ENCODE data around the gene PADI2. TPM values are rescaled to one million over a fixed set of nuclear protein-coding genes. Genes with fewer than 3 reads are reported as not detected.

The PADI2 gene
- total and polyA plus RNA-seq, 9 of the 15 experiments (the other 6 are each of a cell fraction or from before 2014, with no cell fraction given), result 0.01 to 0.11 (median 0.01) TPM; not detected in 5

- no peak overlapping the region for H2AFZ ChIP-seq (ENCODE audit: low read depth, low read length)
- no TSS peak for BruUV-seq (replicated peaks)
- H3K9ac ChIP-seq (ENCODE audit: insufficient read depth in 1 of 2, low read depth in 2 of 2, low read length in 2 of 2), result no peak overlapping the region
- intact Hi-C loops (cut with micrococcal nuclease), result no loop called here
- WGBS (ENCODE audit: insufficient coverage, low coverage, missing lambda C conversion rate), result 0% methylated on average over 5 of the region's 5 CpGs
- H3K27ac ChIP-seq (ENCODE audit: extremely low read depth, low read depth, low read length), result no peak overlapping the region
- ChIA-PET CTCF (ENCODE audit: low intra/inter-chr PET ratio) (no interaction called here), POLR2A (no interaction called here)
- FAIRE-seq (no peak), DNase-seq (ENCODE audit: extremely low read depth in 1 of 4, low spot score in 3 of 4) (no peak), ATAC-seq (no peak)
- H3K9me1 ChIP-seq (ENCODE audit: control insufficient read depth, insufficient read depth, low read length), result no peaks in the 10 kb centered on the region
- no peaks in the 10 kb centered on the region for H3K79me2 ChIP-seq (ENCODE audit: control insufficient read depth, insufficient read depth, low read length)
- no peak overlapping the region for H3K4me3 ChIP-seq
- in situ Hi-C loops (cut with MboI), result no loop called here
- H3K9me3 ChIP-seq (replicated peaks; ENCODE audit: control insufficient read depth, insufficient read depth, low read depth, low read length), result no peaks in the 10 kb centered on the region
- no peak for TF ChIP-seq SNAPC5 (CRISPR knock-in tag; IDR thresholded peaks at IDR 0.05)
- no peak for TF ChIP-seq SIRT6 (IDR thresholded peaks at IDR 0.05; ENCODE audit: low read depth, low read length)
- TF ChIP-seq USF1 (CRISPR knock-in tag; IDR thresholded peaks at IDR 0.05), result no peak
- no peak for TF ChIP-seq ATF2 (CRISPR knock-in tag; IDR thresholded peaks at IDR 0.05)
- TF ChIP-seq TEAD1 (CRISPR knock-in tag; IDR thresholded peaks at IDR 0.05), result no peak
- TF ChIP-seq NFE2 (IDR thresholded peaks at IDR 0.05; ENCODE audit: low read depth), result no peak
- H3K36me3 ChIP-seq (ENCODE audit: control insufficient read depth, insufficient read depth, low read length), result no peaks in the 10 kb centered on the region
- H4K20me1 ChIP-seq (replicated peaks; ENCODE audit: control insufficient read depth, insufficient read depth, low read length), result peaks cover 8% of the 10 kb centered on the region; the same call in 1 of the 2 replicates
- H3K27me3 ChIP-seq (ENCODE audit: control insufficient read depth in 2 of 2, insufficient read depth in 2 of 2, low read length in 2 of 2), result peaks cover 50 to 86% of the 10 kb centered on the region in 2 experiments
- H3K4me1 ChIP-seq (replicated peaks in 1 of 2; ENCODE audit: control insufficient read depth in 2 of 2, insufficient read depth in 2 of 2, low read length in 2 of 2), result no peaks in the 10 kb centered on the region; a peak in 1 of 5 replicates
- H3K4me2 ChIP-seq (ENCODE audit: insufficient read depth, low read length), result no peak overlapping the region
Measured at GRCh38 chr1:17094664-17095063, 24.6 kb downstream of the PADI2 start.
